OCI-LY7 (cell line): ENCODE measurements around the gene KCNQ5.

Source experiments
- CTCF ChIP-seq: fragments of 200-600 bp; sonication (generic); conservative IDR thresholded peaks from 2 replicates; pipeline ENCODE4 v1.5.1; 2014; ENCODE audit warnings: mild to moderate bottlenecking, antibody characterized with exemption, low read length, moderate library complexity, mixed read lengths
- EZH2phosphoT487 ChIP-seq: fragments of 200-600 bp; sonication (generic); IDR thresholded peaks from 2 replicates; pipeline ENCODE4 v1.6.1; 2018; ENCODE audit warnings: low read depth, borderline replicate concordance, mild to moderate bottlenecking, mixed run types, antibody characterized with exemption, low read length, moderate library complexity, mixed read lengths

DNA sequence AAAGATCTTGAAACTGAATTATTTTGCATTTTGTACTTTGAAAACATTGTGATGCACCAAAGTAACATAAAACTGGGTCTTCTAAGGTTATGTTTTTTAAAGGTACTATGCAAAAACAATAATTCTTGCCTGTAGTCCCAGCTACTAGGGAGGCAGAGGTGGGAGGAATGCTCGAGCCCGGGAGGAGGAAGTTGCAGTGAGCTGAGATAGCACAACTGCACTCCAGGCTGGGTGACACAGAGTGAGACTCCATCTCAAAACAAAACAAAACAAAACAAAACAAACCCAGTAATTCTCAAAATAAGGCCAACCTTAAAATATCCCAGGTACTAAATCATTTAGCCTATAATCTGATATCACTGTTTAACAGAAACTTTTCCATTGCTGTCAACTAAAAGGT is 333.8 kb downstream of the KCNQ5 start:
- TF ChIP-seq CTCF (no peak), EZH2phosphoT487 (no peak)
